Panc1 (cell line): ENCODE measurements around the gene UBL7.

ENCODE experiments used
- CTCF ChIP-seq: fragments of 450-650 bp; IDR thresholded peaks from 2 replicates; pipeline ENCODE4 v1.5.1; 2017; ENCODE audit warnings: mild to moderate bottlenecking
- POLR2AphosphoS5 ChIP-seq: IDR thresholded peaks from 2 replicates; pipeline ENCODE4 v1.6.1; 2012; ENCODE audit warnings: mild to moderate bottlenecking, low read depth, low read length, moderate library complexity
- REST ChIP-seq, 2 experiments: IDR thresholded peaks; 2 replicates each; pipeline ENCODE4 v1.6.1; 2011 to 2012; ENCODE audit warnings: low read depth in 2 of 2, control low read depth in 1 of 2, low read length in 1 of 2, mild to moderate bottlenecking in 1 of 2, moderate library complexity in 1 of 2; ENCODE audit not compliant: insufficient read depth in 1 of 2

- no peak; the same call in 1 of the 2 replicates for TF ChIP-seq CTCF
- TF ChIP-seq POLR2AphosphoS5, result peak; percentile 90
- TF ChIP-seq REST (IDR thresholded peaks at IDR 0.05; ENCODE audit: insufficient read depth in 1 of 2, low read depth in 2 of 2, low read length in 1 of 2), result 0 out of 4 replicates have a peak, but pooled peaks of 1 of the 2 experiments have one; percentile 33
These were observed at the start of gene UBL7 for GRCh38 chr15:74460871-74461846.
